OCI-LY7 (cell line): ENCODE data around the gene EPB41L1. TPM values are rescaled to one million over a fixed set of nuclear protein-coding genes. Genes with fewer than 3 reads are reported as not detected.

Experiments used
- BruUV-seq: library from RNA; stranded (reverse); fragments of 400-500 nt; replicated peaks from 2 replicates; lab custom pipeline; 2021; lab: Mats Ljungman, UMichigan
- CTCF ChIA-PET: fragments of 300-600 bp; sonication (Branson Sonifier 250); formaldehyde crosslinking; loops from one replicate; lab custom pipeline; 2022; ENCODE audit warnings: antibody characterized with exemption; ENCODE audit not compliant: unreplicated experiment; lab: Charles Lee
- POLR2A ChIA-PET: fragments of 300-600 bp; sonication (Branson Sonifier 250); formaldehyde crosslinking; loops from one replicate; lab custom pipeline; 2022; ENCODE audit warnings: antibody characterized with exemption; lab: Charles Lee
- DNase-seq: peaks from one replicate; pipeline ENCODE4 v3.0.0-alpha.2; 2015; ENCODE audit warnings: low spot score
- H2AFZ ChIP-seq: fragments of 200-600 bp; sonication (generic), shearing (Covaris generic); 2 replicates; pipeline ENCODE4 v1.6.1; 2014; ENCODE audit warnings: mild to moderate bottlenecking, antibody characterized with exemption, low read length, moderate library complexity
- H3K27ac ChIP-seq: fragments of 200-600 bp; sonication (generic); 2 replicates; pipeline ENCODE4 v1.5.1; 2014; ENCODE audit warnings: mixed run types, low read depth, mild to moderate bottlenecking, moderate library complexity, low read length, inconsistent platforms; ENCODE audit not compliant: poor library complexity, severe bottlenecking
- H3K36me3 ChIP-seq: fragments of 200-600 bp; sonication (generic); 2 replicates; pipeline ENCODE4 v1.6.1; 2014; ENCODE audit warnings: mild to moderate bottlenecking, antibody characterized with exemption, low read length, moderate library complexity, mixed read lengths; ENCODE audit not compliant: insufficient read depth
- H3K4me1 ChIP-seq: fragments of 200-600 bp; sonication (generic); 2 replicates; pipeline ENCODE4 v1.5.1; 2014; ENCODE audit warnings: mild to moderate bottlenecking, low read length; ENCODE audit not compliant: insufficient read depth, poor library complexity, severe bottlenecking
- H3K4me2 ChIP-seq: fragments of 200-600 bp; sonication (generic); 2 replicates; pipeline ENCODE4 v1.6.1; 2014; ENCODE audit warnings: mild to moderate bottlenecking, low read length
- H3K4me3 ChIP-seq: fragments of 200-600 bp; sonication (generic); 2 replicates; pipeline ENCODE4 v1.5.1; 2014; ENCODE audit warnings: mild to moderate bottlenecking, low read depth, low read length; ENCODE audit not compliant: poor library complexity, severe bottlenecking
- H3K79me2 ChIP-seq: fragments of 200-600 bp; sonication (generic); 2 replicates; pipeline ENCODE4 v1.6.1; 2016; ENCODE audit warnings: low read depth, mild to moderate bottlenecking, low read length, moderate library complexity, mixed read lengths; ENCODE audit not compliant: insufficient read depth
- H3K9me2 ChIP-seq: fragments of 200-600 bp; sonication (generic); 2 replicates; pipeline ENCODE4 v1.6.1; 2016; ENCODE audit warnings: mild to moderate bottlenecking, low read length, mixed read lengths; ENCODE audit not compliant: insufficient read depth
- H3K9me3 ChIP-seq: fragments of 200-600 bp; sonication (generic); 2 replicates; pipeline ENCODE4 v1.6.1; 2014; ENCODE audit warnings: mild to moderate bottlenecking, mixed run types, low read length, mixed read lengths
- H4K20me1 ChIP-seq: fragments of 200-600 bp; sonication (generic); 2 replicates; pipeline ENCODE4 v1.6.1; 2014; ENCODE audit warnings: mild to moderate bottlenecking, antibody characterized with exemption, low read length, moderate library complexity, mixed read lengths; ENCODE audit not compliant: insufficient read depth
- CTCF ChIP-seq: fragments of 200-600 bp; sonication (generic); conservative IDR thresholded peaks from 2 replicates; pipeline ENCODE4 v1.5.1; 2014; ENCODE audit warnings: mild to moderate bottlenecking, antibody characterized with exemption, low read length, moderate library complexity, mixed read lengths
- EZH2phosphoT487 ChIP-seq: fragments of 200-600 bp; sonication (generic); IDR thresholded peaks from 2 replicates; pipeline ENCODE4 v1.6.1; 2018; ENCODE audit warnings: low read depth, borderline replicate concordance, mild to moderate bottlenecking, mixed run types, antibody characterized with exemption, low read length, moderate library complexity, mixed read lengths
- intact Hi-C: fragments of 100-400 bp; cut with micrococcal nuclease; formaldehyde crosslinking; loops from one replicate; pipeline ENCODE4 v1.10.0; 2022; ENCODE audit not compliant: unreplicated experiment
- total RNA-seq, 2 experiments: library from RNA; depleted of rRNA in 1 of 2; stranded (reverse); fragments of >200 nt in 1 of 2; shearing (Covaris generic) in 1 of 2; gene quantifications; 2 replicates each; pipeline ENCODE4 v1.2.3, GENCODE V29; 2014 to 2022

The EPB41L1 gene
- total RNA-seq, 2 experiments from 2014 or later, result 0.54 to 1.6 TPM

- no peak for TF ChIP-seq EZH2phosphoT487
- no peak for TF ChIP-seq CTCF
- no peak overlapping the region for H3K4me3 ChIP-seq
- H3K79me2 ChIP-seq, result no peaks in the 10 kb centered on the region
- H3K4me2 ChIP-seq, result no peak overlapping the region
- H3K4me1 ChIP-seq, result peaks cover 23% of the 10 kb centered on the region
- CTCF ChIA-PET, result no interaction called here
- no peaks in the 10 kb centered on the region for H3K9me3 ChIP-seq
- H3K9me2 ChIP-seq, result no peaks in the 10 kb centered on the region
- no peak for DNase-seq
- no peak overlapping the region for H3K27ac ChIP-seq
- H3K36me3 ChIP-seq, result no peaks in the 10 kb centered on the region
- no peaks in the 10 kb centered on the region for H4K20me1 ChIP-seq
- intact Hi-C loops, result no loop called here
- POLR2A ChIA-PET, result interaction anchor here (0.7 kb wide), 1 partner anchor 338 kb away, joined by 3 read pairs; no protein-coding TSS in a partner anchor
- no TSS peak for BruUV-seq
- H2AFZ ChIP-seq, result no peak overlapping the region
Measured at GRCh38 chr20:36105711-36106226, 48.8 kb upstream of the EPB41L1 start.

GRCh38 chr20:36106606-36107005 is 47.9 kb upstream of the EPB41L1 start:
- peaks cover 21% of the 10 kb centered on the region for H3K4me1 ChIP-seq
- no peak overlapping the region for H2AFZ ChIP-seq
- no peaks in the 10 kb centered on the region for H3K36me3 ChIP-seq
- DNase-seq, result no peak
- intact Hi-C loops, result no loop called here
- no peak overlapping the region for H3K4me2 ChIP-seq
- CTCF ChIA-PET, result no interaction called here
- no peak overlapping the region for H3K4me3 ChIP-seq
- no peak overlapping the region for H3K27ac ChIP-seq
- BruUV-seq, result no TSS peak
- H4K20me1 ChIP-seq, result no peaks in the 10 kb centered on the region
- no peaks in the 10 kb centered on the region for H3K9me2 ChIP-seq
- no peaks in the 10 kb centered on the region for H3K9me3 ChIP-seq
- TF ChIP-seq EZH2phosphoT487 (no peak), CTCF (no peak)
- POLR2A ChIA-PET, result no interaction called here
- no peaks in the 10 kb centered on the region for H3K79me2 ChIP-seq

GRCh38 chr20:36107881-36108280 is 46.7 kb upstream of the EPB41L1 start:
- Histone ChIP-seq H3K27ac (no peak overlapping the region), H3K4me3 (no peak overlapping the region), H2AFZ (no peak overlapping the region), H3K4me2 (no peak overlapping the region), H3K9me2 (no peaks in the 10 kb centered on the region), H4K20me1 (no peaks in the 10 kb centered on the region), H3K79me2 (no peaks in the 10 kb centered on the region), H3K4me1 (peaks cover 19% of the 10 kb centered on the region), H3K36me3 (no peaks in the 10 kb centered on the region), H3K9me3 (no peaks in the 10 kb centered on the region)
- intact Hi-C loops, result no loop called here
- ChIA-PET CTCF (no interaction called here), POLR2A (interaction anchor here (0.6 to 0.7 kb wide), 2 partner anchors 17 to 516 kb away, joined by 3 to 5 read pairs; no protein-coding TSS in a partner anchor)
- no peak for TF ChIP-seq EZH2phosphoT487
- no peak for TF ChIP-seq CTCF
- no peak for DNase-seq
- no TSS peak for BruUV-seq
